ENCODE measurements around the gene BNC1.
"Not testable (repeated sequence)": the region's sequence is repeated elsewhere in the genome, so short reads cannot be mapped to it uniquely, and the experiment has no call there.

Gene BNC1

DNA sequence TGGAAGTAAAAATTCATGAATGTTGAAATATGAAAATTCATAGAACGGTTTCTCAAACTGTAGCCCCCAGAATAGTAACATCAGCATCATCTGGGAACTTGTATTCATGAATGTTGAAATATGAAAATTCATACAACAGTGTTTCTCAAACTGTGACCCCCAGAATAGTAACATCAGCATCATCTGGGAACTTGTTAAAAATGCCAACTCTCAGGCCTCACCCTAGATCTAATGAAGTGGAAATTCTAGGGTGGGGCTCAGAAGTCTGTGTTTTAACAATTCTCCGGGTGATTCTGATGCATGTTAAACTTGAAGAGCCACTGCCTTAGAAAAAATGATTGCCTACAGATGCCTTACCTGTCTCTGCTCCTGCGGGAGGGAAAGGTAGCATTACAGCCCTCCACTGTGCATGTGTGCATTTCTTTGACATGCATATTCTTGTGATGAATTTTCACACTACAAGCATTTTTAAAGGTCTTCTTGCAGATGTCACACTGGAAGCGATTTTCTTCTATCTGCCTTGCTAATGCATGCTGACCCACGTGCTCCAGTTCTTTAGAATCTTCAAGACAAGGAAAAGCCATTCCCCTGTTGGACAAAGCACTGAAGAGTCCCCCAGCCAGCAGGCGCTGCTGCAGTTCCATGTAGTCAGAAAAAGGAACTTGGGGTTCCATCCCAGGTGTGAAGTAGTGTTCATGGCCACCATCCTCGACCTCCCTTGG lies 21.7 kb downstream of the BNC1 start:
- TF ChIP-seq, protein P1, sequence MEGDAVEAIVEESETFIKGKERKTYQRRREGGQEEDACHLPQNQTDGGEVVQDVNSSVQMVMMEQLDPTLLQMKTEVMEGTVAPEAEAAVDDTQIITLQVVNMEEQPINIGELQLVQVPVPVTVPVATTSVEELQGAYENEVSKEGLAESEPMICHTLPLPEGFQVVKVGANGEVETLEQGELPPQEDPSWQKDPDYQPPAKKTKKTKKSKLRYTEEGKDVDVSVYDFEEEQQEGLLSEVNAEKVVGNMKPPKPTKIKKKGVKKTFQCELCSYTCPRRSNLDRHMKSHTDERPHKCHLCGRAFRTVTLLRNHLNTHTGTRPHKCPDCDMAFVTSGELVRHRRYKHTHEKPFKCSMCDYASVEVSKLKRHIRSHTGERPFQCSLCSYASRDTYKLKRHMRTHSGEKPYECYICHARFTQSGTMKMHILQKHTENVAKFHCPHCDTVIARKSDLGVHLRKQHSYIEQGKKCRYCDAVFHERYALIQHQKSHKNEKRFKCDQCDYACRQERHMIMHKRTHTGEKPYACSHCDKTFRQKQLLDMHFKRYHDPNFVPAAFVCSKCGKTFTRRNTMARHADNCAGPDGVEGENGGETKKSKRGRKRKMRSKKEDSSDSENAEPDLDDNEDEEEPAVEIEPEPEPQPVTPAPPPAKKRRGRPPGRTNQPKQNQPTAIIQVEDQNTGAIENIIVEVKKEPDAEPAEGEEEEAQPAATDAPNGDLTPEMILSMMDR (IDR thresholded peaks at IDR 0.05; ENCODE audit: low read depth, low read length), result no peak
- Histone ChIP-seq H3K27me3 (peaks cover 9% of the 10 kb centered on the region), H3K4me1 (no peaks in the 10 kb centered on the region), H3K9me3 (no peaks in the 10 kb centered on the region), H3K4me3 (ENCODE audit: low read depth, low read length) (no peak overlapping the region), H3K36me3 (no peaks in the 10 kb centered on the region)
- no peak for DNase-seq

GRCh38 chr15:83262181-83262580 lies 22.3 kb downstream of the BNC1 start:
- H3K27me3 ChIP-seq, result peaks cover 13% of the 10 kb centered on the region
- not testable (repeated sequence) for H3K36me3 ChIP-seq; H3K9me3 ChIP-seq; DNase-seq; H3K4me3 ChIP-seq (ENCODE audit: low read depth, low read length); H3K4me1 ChIP-seq

DNA sequence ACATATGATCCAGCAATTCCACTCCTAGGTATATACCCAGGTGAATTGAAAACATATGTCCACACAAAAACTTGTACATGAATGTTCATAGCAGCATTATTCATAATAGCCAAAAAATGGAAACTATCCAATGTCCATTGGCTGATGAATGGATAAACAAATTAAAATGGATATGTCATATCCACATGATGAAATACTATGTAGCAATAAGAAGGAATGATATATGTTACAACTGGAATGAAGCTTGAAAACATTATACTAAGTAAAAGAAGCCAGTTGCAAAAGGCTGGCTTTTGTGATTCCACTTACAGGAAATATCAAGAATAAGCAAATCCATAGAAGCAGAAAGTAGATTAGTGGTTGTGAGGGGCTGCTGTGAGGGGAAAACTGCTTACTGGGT lies 33.7 kb downstream of the BNC1 start:
- H3K4me3 ChIP-seq (ENCODE audit: low read depth, low read length), result no peak overlapping the region
- H3K27me3 ChIP-seq, result peaks cover 26% of the 10 kb centered on the region
- no peaks in the 10 kb centered on the region for H3K9me3 ChIP-seq
- DNase-seq, result no peak
- no peaks in the 10 kb centered on the region for H3K36me3 ChIP-seq
- TF ChIP-seq, protein P1 (IDR thresholded peaks at IDR 0.05; ENCODE audit: low read depth, low read length), result no peak
- H3K4me1 ChIP-seq, result no peaks in the 10 kb centered on the region

GRCh38 chr15:83249030-83249343 lies 35.5 kb downstream of the BNC1 start:
- Histone ChIP-seq H3K27me3 (peaks cover 22% of the 10 kb centered on the region), H3K9me3 (no peaks in the 10 kb centered on the region), H3K36me3 (no peaks in the 10 kb centered on the region), H3K4me3 (ENCODE audit: low read depth, low read length) (no peak overlapping the region), H3K4me1 (no peaks in the 10 kb centered on the region)
- no peak for DNase-seq
- TF ChIP-seq, protein P1 (IDR thresholded peaks at IDR 0.05; ENCODE audit: low read depth, low read length), result no peak

DNA sequence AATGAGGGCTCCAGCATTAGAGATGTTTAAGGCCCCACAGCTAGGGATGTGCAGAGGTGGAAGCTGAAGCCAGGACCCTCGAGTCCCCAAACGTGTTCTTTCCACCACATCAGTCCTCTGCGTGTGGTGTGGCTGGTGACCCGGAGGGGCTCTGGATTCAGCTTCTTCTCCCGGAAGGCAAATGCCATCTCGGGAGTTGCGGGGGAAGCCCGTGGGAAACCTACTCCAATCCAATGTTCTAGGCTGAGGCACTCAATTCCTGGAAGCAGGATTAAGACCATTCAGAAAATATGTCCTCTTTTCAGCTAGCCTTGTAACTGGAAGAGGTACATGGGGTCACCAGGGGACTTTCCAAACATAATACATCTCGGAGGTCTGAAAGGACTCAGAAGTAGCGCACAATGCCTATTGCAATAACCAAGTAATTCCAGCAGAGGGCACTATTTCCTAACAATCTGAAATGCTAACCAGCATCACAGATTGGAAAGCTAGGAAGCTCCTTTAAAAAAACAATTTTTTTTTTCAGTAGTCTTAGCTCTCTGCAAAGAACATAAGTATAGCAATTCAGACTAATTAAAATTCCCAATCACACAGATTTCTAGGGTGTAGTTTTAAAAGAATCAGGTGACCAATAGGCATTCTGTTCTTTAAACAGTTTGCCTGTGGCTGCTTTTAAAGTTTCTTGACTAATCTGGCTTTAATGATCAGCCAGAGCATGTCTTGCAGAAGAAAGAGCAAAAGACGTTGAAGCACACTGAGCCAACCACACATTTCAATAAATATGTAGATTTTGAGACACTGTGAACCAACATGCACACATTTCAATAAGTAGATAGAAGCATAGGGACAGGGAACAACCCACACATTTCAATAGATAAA lies 36.1 kb downstream of the BNC1 start:
- peaks cover 27% of the 10 kb centered on the region for H3K27me3 ChIP-seq
- no peaks in the 10 kb centered on the region for H3K9me3 ChIP-seq
- peak; percentile 20 for DNase-seq
- H3K36me3 ChIP-seq, result no peaks in the 10 kb centered on the region
- TF ChIP-seq, protein P1 (IDR thresholded peaks at IDR 0.05; ENCODE audit: low read depth, low read length), result peak; percentile 83
- H3K4me3 ChIP-seq (ENCODE audit: low read depth, low read length), result no peak overlapping the region
- no peaks in the 10 kb centered on the region for H3K4me1 ChIP-seq

DNA sequence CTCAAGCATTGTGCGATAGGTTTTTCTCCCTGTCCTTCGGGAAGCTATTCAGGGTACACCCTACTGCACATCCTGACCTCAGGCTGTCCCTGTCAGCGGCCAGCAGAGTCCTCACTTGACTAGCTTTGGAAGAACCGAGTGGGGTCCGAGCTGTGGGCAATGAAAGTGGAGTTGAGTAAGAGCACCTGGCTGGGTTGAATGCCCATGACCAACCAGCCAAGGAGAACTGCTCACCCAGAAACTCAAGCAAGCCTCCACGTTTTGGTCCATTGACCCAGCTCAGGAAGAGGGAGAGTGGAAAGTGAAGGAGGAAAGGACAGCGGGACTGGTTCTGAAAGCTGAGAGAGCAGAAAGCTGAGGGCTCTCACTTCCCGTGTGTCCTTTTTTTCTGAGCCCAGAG lies 40.8 kb downstream of the BNC1 start:
- TF ChIP-seq, protein P1 (IDR thresholded peaks at IDR 0.05; ENCODE audit: low read depth, low read length), result no peak
- no peak for DNase-seq
- Histone ChIP-seq H3K4me1 (no peaks in the 10 kb centered on the region), H3K4me3 (ENCODE audit: low read depth, low read length) (no peak overlapping the region), H3K27me3 (peaks cover 23% of the 10 kb centered on the region), H3K36me3 (no peaks in the 10 kb centered on the region), H3K9me3 (no peaks in the 10 kb centered on the region)
